HepG2 (cell line): ENCODE results near the gene FAM209B. TPM values are rescaled to one million over a fixed set of nuclear protein-coding genes. Genes with fewer than 3 reads are reported as not detected.

Experiments
- ATAC-seq: fragments of 200-7000 bp; cut with Tn5 transposase; 3 replicates; pipeline ENCODE4 v1.9.1; 2020; ENCODE audit warnings: mild to moderate bottlenecking, moderate library complexity
- BruUV-seq: library from RNA; stranded (reverse); fragments of 400-500 nt; replicated peaks from 2 replicates; lab custom pipeline; 2021; lab: Mats Ljungman, UMichigan
- CTCF ChIA-PET: fragments of 300-600 bp; formaldehyde crosslinking; extraction: SDS; loops from one replicate; lab custom pipeline; 2021; ENCODE audit warnings: low total read pairs, inconsistent platforms, low intra/inter-chr PET ratio; lab: Yijun Ruan, JAX
- POLR2A ChIA-PET: fragments of 350-600 bp; sonication (Branson Sonifier 250); formaldehyde crosslinking; loops from one replicate; lab custom pipeline; 2020; ENCODE audit warnings: antibody characterized with exemption, inconsistent platforms; lab: Yijun Ruan, JAX
- DNase-seq: peaks from one replicate; pipeline ENCODE4 v3.0.0-alpha.2; 2015; ENCODE audit warnings: low spot score
- FAIRE-seq: peaks from 3 replicates; lab custom pipeline; 2011; peaks lifted over from hg19 to GRCh38; lab: Jason Lieb, UNC
- H2AFZ ChIP-seq: one replicate; pipeline ENCODE4 v1.6.1; 2011; ENCODE audit warnings: low read length, inconsistent platforms
- H3K27ac ChIP-seq: fragments of 300-600 bp; 3 replicates; pipeline ENCODE4 v1.8.0; 2011; ENCODE audit warnings: mixed run types, mild to moderate bottlenecking, mixed read lengths, low read length, inconsistent platforms; ENCODE audit not compliant: insufficient read depth; ENCODE audit errors: extremely low read length
- H3K27me3 ChIP-seq, 2 experiments: fragments of 200-600 bp in 1 of 2; 2 replicates in 1 of 2; 3 replicates in 1 of 2; pipeline versions ENCODE4 v1.6.0 to v1.8.0; 2011; ENCODE audit warnings: low read length in 2 of 2, mild to moderate bottlenecking in 2 of 2, moderate library complexity in 2 of 2, inconsistent platforms in 1 of 2; ENCODE audit not compliant: insufficient read depth in 2 of 2, control insufficient read depth in 1 of 2
- H3K36me3 ChIP-seq, 2 experiments: fragments of 200-600 bp in 1 of 2; replicated peaks in 1 of 2; 2 replicates in 1 of 2; 3 replicates in 1 of 2; pipeline versions ENCODE4 v1.5.1 to v1.8.0; 2011; ENCODE audit warnings: low read length in 2 of 2, inconsistent platforms in 1 of 2; ENCODE audit not compliant: insufficient read depth in 2 of 2, control insufficient read depth in 1 of 2
- H3K4me1 ChIP-seq: 2 replicates; pipeline ENCODE4 v1.5.1; 2012; ENCODE audit warnings: low read length, inconsistent platforms; ENCODE audit not compliant: insufficient read depth
- H3K4me2 ChIP-seq: 2 replicates; pipeline ENCODE4 v1.6.0; 2011; ENCODE audit warnings: low read depth, low read length, inconsistent platforms
- H3K4me3 ChIP-seq, 3 experiments: fragments of 200-600 bp in 1 of 3; sonication (generic), shearing (Covaris generic) in 1 of 3; replicated peaks in 1 of 3; 2 replicates each; pipeline ENCODE4 v1.5.1; 2011 to 2016; ENCODE audit warnings: low read length in 3 of 3, inconsistent platforms in 2 of 3, low read depth in 2 of 3, mild to moderate bottlenecking in 2 of 3, control low read depth in 1 of 3, mixed read lengths in 1 of 3; ENCODE audit not compliant: insufficient read depth in 1 of 3
- H3K79me2 ChIP-seq: one replicate; pipeline ENCODE4 v1.6.1; 2011; ENCODE audit warnings: low read length, inconsistent platforms; ENCODE audit not compliant: insufficient read depth
- H3K9ac ChIP-seq: 2 replicates; pipeline ENCODE4 v1.6.0; 2011; ENCODE audit warnings: mild to moderate bottlenecking, low read depth, low read length, inconsistent platforms; ENCODE audit not compliant: insufficient read depth
- H3K9me3 ChIP-seq: 2 replicates; pipeline ENCODE4 v1.5.1; 2012; ENCODE audit warnings: mild to moderate bottlenecking, low read length
- H4K20me1 ChIP-seq: 2 replicates; pipeline ENCODE4 v1.6.0; 2011; ENCODE audit warnings: inconsistent platforms, mild to moderate bottlenecking, low read length, moderate library complexity; ENCODE audit not compliant: insufficient read depth
- HDAC6 ChIP-seq: fragments of 200-600 bp; sonication (generic); IDR thresholded peaks from 2 replicates; pipeline ENCODE4 v1.7.0; 2017; ENCODE audit warnings: mild to moderate bottlenecking, antibody characterized with exemption, low read length, low read depth
- KLF9 ChIP-seq: IDR thresholded peaks from 2 replicates; pipeline ENCODE4 v1.6.1; 2016; ENCODE audit warnings: low read depth
- MAF1 ChIP-seq: sonication (generic); formaldehyde crosslinking; IDR thresholded peaks from 2 replicates; pipeline ENCODE4 v1.5.0; 2020; ENCODE audit warnings: missing genetic modification reagents, borderline replicate concordance
- POLR2AphosphoS5 ChIP-seq: IDR thresholded peaks from 2 replicates; pipeline ENCODE4 v1.6.1; 2012; ENCODE audit warnings: low read depth, low read length
- SMARCC2 ChIP-seq: fragments of 450-650 bp; IDR thresholded peaks from 2 replicates; pipeline ENCODE4 v1.6.1; 2017; ENCODE audit warnings: antibody characterized with exemption, mild to moderate bottlenecking
- ZBTB25 ChIP-seq: IDR thresholded peaks from 2 replicates; pipeline ENCODE4 v1.6.1; 2018; ENCODE audit warnings: missing genetic modification reagents
- ZFP37 ChIP-seq: sonication (generic); formaldehyde crosslinking; IDR thresholded peaks from 2 replicates; pipeline ENCODE4 v1.4.0; 2020; ENCODE audit warnings: missing genetic modification reagents, borderline replicate concordance
- ZFX ChIP-seq: sonication (generic); formaldehyde crosslinking; IDR thresholded peaks from 2 replicates; pipeline ENCODE4 v1.4.0; 2020; ENCODE audit warnings: mild to moderate bottlenecking, low read depth, missing genetic modification reagents, moderate library complexity
- ZNF510 ChIP-seq: sonication (generic); formaldehyde crosslinking; IDR thresholded peaks from 2 replicates; pipeline ENCODE4 v1.4.0; 2020; ENCODE audit warnings: low read depth, mild to moderate bottlenecking, missing genetic modification reagents
- ZNF83 ChIP-seq: sonication (generic); formaldehyde crosslinking; IDR thresholded peaks from 2 replicates; pipeline ENCODE4 v1.4.0; 2020; ENCODE audit warnings: missing genetic modification reagents, mild to moderate bottlenecking, borderline replicate concordance
- ZSCAN29 ChIP-seq: sonication (generic); formaldehyde crosslinking; conservative IDR thresholded peaks from 2 replicates; pipeline ENCODE4 v1.4.0; 2020; ENCODE audit warnings: mild to moderate bottlenecking, missing genetic modification reagents
- WGBS: methylation state at CpG from one replicate; pipeline ENCODE4 v1.1.6; 2017; ENCODE audit warnings: low lambda C conversion rate; 5-methylcytosine and 5-hydroxymethylcytosine counted together
- in situ Hi-C: cut with HindIII; loops from 2 replicates; pipeline ENCODE4 v1.10.0; 2017; ENCODE audit warnings: low pct_unique_long_range_greater_than_20kb; ENCODE audit not compliant: extremely low pct_ligation_motif_present
- intact Hi-C: fragments of 100-400 bp; cut with micrococcal nuclease; formaldehyde crosslinking; loops from one replicate; pipeline ENCODE4 v1.10.0; 2022; ENCODE audit not compliant: unreplicated experiment
- polyA plus RNA-seq, 8 experiments: library from polyadenylated mRNA; depleted of rRNA in 3 of 8; stranded (reverse) in 7 of 8; unstranded in 1 of 8; fragments of >200 nt; fragmentation: Illumina TruSeq in 4 of 8; extraction: Trizol in 4 of 8; gene quantifications; 2 replicates each; pipeline versions ENCODE4 v1.2.1 to v1.2.3, GENCODE V29; 2011 to 2016; ENCODE audit warnings: low read depth in 4 of 8, missing spikeins in 1 of 8, mixed read lengths in 1 of 8; ENCODE audit not compliant: insufficient read depth in 1 of 8
- total RNA-seq, 5 experiments: library from RNA; depleted of rRNA; stranded (reverse); fragments of >200 nt; fragmentation: Illumina TruSeq; extraction: Trizol; gene quantifications; 2 replicates each; pipeline ENCODE4 v1.2.3, GENCODE V29; 2016; ENCODE audit warnings: low read depth in 1 of 5
- TF ChIP-seq, protein P1 (sequence below): sonication (generic); IDR thresholded peaks from 2 replicates; pipeline ENCODE4 v1.6.1; 2016; ENCODE audit warnings: low read depth, borderline replicate concordance
- TF ChIP-seq, protein P2 (sequence below): IDR thresholded peaks from 2 replicates; pipeline ENCODE4 v1.6.1; 2016; ENCODE audit warnings: low read depth, missing genetic modification reagents, missing compliant biosample characterization
- TF ChIP-seq, protein P3 (sequence below): sonication (generic); formaldehyde crosslinking; conservative IDR thresholded peaks from 2 replicates; pipeline ENCODE4 v1.8.0; 2022; ENCODE audit warnings: mild to moderate bottlenecking, moderate library complexity, missing genetic modification reagents
- TF ChIP-seq, protein P4 (sequence below): IDR thresholded peaks from 2 replicates; pipeline ENCODE4 v1.6.1; 2016; ENCODE audit warnings: low read depth, borderline replicate concordance

The FAM209B gene
- total and polyA plus RNA-seq, 2 of the 13 experiments (the other 11 are each of a cell fraction or from before 2014, with no cell fraction given): 0.24 to 0.42 TPM

- TF ChIP-seq, protein P1, sequence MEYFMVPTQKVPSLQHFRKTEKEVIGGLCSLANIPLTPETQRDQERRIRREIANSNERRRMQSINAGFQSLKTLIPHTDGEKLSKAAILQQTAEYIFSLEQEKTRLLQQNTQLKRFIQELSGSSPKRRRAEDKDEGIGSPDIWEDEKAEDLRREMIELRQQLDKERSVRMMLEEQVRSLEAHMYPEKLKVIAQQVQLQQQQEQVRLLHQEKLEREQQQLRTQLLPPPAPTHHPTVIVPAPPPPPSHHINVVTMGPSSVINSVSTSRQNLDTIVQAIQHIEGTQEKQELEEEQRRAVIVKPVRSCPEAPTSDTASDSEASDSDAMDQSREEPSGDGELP: no peak
These were observed 26.9 kb upstream of the FAM209B start (continued) for GRCh38 chr20:56506103-56506502.

DNA sequence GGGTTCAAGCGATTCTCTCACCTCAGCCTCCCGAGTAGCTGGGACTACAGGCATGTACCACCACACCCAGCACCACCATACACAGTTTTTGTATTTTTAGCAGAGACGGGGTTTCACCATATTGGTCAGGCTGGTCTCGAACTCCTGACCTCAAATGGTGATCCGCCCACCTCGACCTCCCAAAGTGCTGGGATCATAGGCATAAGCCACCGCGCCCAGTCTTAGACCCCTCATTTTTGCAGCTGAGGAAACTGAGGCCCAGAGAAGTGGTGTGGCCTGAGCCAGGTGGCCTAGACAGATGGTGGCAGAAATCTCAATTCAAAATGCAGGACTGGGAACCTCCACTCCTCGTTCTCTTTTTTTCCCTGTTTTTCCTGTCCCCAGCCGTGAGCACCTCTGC, 21.1 kb upstream of the FAM209B start:
- ChIA-PET CTCF (no interaction called here), POLR2A (no interaction called here)
- ATAC-seq: no peak
- 96% methylated on average over 10 of the region's 10 CpGs for WGBS
- Histone ChIP-seq H2AFZ (no peak overlapping the region), H3K4me2 (no peak overlapping the region), H3K79me2 (no peaks in the 10 kb centered on the region), H3K4me3 (no peak overlapping the region), H3K27me3 (no peaks in the 10 kb centered on the region), H3K9ac (no peak overlapping the region), H3K4me1 (no peaks in the 10 kb centered on the region), H3K9me3 (no peaks in the 10 kb centered on the region), H3K36me3 (peaks cover 14 to 47% of the 10 kb centered on the region in 2 experiments), H3K27ac (no peak overlapping the region), H4K20me1 (no peaks in the 10 kb centered on the region)
- intact Hi-C loops (no loop called here), in situ Hi-C loops (no loop called here)
- BruUV-seq: no TSS peak
- FAIRE-seq: no peak
- DNase-seq: no peak
- TF ChIP-seq ZSCAN29: no peak
- TF ChIP-seq, protein P2, sequence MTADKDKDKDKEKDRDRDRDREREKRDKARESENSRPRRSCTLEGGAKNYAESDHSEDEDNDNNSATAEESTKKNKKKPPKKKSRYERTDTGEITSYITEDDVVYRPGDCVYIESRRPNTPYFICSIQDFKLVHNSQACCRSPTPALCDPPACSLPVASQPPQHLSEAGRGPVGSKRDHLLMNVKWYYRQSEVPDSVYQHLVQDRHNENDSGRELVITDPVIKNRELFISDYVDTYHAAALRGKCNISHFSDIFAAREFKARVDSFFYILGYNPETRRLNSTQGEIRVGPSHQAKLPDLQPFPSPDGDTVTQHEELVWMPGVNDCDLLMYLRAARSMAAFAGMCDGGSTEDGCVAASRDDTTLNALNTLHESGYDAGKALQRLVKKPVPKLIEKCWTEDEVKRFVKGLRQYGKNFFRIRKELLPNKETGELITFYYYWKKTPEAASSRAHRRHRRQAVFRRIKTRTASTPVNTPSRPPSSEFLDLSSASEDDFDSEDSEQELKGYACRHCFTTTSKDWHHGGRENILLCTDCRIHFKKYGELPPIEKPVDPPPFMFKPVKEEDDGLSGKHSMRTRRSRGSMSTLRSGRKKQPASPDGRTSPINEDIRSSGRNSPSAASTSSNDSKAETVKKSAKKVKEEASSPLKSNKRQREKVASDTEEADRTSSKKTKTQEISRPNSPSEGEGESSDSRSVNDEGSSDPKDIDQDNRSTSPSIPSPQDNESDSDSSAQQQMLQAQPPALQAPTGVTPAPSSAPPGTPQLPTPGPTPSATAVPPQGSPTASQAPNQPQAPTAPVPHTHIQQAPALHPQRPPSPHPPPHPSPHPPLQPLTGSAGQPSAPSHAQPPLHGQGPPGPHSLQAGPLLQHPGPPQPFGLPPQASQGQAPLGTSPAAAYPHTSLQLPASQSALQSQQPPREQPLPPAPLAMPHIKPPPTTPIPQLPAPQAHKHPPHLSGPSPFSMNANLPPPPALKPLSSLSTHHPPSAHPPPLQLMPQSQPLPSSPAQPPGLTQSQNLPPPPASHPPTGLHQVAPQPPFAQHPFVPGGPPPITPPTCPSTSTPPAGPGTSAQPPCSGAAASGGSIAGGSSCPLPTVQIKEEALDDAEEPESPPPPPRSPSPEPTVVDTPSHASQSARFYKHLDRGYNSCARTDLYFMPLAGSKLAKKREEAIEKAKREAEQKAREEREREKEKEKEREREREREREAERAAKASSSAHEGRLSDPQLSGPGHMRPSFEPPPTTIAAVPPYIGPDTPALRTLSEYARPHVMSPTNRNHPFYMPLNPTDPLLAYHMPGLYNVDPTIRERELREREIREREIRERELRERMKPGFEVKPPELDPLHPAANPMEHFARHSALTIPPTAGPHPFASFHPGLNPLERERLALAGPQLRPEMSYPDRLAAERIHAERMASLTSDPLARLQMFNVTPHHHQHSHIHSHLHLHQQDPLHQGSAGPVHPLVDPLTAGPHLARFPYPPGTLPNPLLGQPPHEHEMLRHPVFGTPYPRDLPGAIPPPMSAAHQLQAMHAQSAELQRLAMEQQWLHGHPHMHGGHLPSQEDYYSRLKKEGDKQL (CRISPR knock-in tag): no peak
- no peak for TF ChIP-seq HDAC6
- TF ChIP-seq POLR2AphosphoS5: no peak
- TF ChIP-seq ZNF83: no peak
- TF ChIP-seq, protein P3, sequence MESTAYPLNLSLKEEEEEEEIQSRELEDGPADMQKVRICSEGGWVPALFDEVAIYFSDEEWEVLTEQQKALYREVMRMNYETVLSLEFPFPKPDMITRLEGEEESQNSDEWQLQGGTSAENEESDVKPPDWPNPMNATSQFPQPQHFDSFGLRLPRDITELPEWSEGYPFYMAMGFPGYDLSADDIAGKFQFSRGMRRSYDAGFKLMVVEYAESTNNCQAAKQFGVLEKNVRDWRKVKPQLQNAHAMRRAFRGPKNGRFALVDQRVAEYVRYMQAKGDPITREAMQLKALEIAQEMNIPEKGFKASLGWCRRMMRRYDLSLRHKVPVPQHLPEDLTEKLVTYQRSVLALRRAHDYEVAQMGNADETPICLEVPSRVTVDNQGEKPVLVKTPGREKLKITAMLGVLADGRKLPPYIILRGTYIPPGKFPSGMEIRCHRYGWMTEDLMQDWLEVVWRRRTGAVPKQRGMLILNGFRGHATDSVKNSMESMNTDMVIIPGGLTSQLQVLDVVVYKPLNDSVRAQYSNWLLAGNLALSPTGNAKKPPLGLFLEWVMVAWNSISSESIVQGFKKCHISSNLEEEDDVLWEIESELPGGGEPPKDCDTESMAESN (CRISPR knock-in tag): no peak
- no peak for TF ChIP-seq ZNF510 (CRISPR knock-in tag)
- TF ChIP-seq SMARCC2: no peak
- TF ChIP-seq ZFX (CRISPR knock-in tag): no peak
- TF ChIP-seq, protein P4, sequence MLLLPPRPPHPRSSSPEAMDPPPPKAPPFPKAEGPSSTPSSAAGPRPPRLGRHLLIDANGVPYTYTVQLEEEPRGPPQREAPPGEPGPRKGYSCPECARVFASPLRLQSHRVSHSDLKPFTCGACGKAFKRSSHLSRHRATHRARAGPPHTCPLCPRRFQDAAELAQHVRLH (CRISPR knock-in tag): no peak
- no peak for TF ChIP-seq ZFP37 (CRISPR knock-in tag)
- TF ChIP-seq KLF9 (CRISPR knock-in tag): no peak
- no peak for TF ChIP-seq MAF1
- no peak for TF ChIP-seq ZBTB25
